OCI-LY7 (cell line): ENCODE results near the gene TRAF3.

Source experiments
- EZH2phosphoT487 ChIP-seq: fragments of 200-600 bp; sonication (generic); IDR thresholded peaks from 2 replicates; pipeline ENCODE4 v1.6.1; 2018; ENCODE audit warnings: low read depth, borderline replicate concordance, mild to moderate bottlenecking, mixed run types, antibody characterized with exemption, low read length, moderate library complexity, mixed read lengths
- TF ChIP-seq, protein P1 (sequence below): fragments of 200-600 bp; sonication (generic); conservative IDR thresholded peaks from 2 replicates; pipeline ENCODE4 v1.5.1; 2014; ENCODE audit warnings: mild to moderate bottlenecking, antibody characterized with exemption, low read length, moderate library complexity, mixed read lengths

- TF ChIP-seq, protein P1, sequence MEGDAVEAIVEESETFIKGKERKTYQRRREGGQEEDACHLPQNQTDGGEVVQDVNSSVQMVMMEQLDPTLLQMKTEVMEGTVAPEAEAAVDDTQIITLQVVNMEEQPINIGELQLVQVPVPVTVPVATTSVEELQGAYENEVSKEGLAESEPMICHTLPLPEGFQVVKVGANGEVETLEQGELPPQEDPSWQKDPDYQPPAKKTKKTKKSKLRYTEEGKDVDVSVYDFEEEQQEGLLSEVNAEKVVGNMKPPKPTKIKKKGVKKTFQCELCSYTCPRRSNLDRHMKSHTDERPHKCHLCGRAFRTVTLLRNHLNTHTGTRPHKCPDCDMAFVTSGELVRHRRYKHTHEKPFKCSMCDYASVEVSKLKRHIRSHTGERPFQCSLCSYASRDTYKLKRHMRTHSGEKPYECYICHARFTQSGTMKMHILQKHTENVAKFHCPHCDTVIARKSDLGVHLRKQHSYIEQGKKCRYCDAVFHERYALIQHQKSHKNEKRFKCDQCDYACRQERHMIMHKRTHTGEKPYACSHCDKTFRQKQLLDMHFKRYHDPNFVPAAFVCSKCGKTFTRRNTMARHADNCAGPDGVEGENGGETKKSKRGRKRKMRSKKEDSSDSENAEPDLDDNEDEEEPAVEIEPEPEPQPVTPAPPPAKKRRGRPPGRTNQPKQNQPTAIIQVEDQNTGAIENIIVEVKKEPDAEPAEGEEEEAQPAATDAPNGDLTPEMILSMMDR: no peak
- no peak for TF ChIP-seq EZH2phosphoT487
These were observed 158.5 kb downstream of the TRAF3 start for GRCh38 chr14:102935756-102936155.
